Globus pallidus (tissue), 1 donor: Measurements from ENCODE around the gene RNLS.

Source experiments
- DNase-seq: peaks from one replicate; pipeline ENCODE4 v3.0.0-alpha.2; 2015; ENCODE audit warnings: low spot score

Gene RNLS

DNA sequence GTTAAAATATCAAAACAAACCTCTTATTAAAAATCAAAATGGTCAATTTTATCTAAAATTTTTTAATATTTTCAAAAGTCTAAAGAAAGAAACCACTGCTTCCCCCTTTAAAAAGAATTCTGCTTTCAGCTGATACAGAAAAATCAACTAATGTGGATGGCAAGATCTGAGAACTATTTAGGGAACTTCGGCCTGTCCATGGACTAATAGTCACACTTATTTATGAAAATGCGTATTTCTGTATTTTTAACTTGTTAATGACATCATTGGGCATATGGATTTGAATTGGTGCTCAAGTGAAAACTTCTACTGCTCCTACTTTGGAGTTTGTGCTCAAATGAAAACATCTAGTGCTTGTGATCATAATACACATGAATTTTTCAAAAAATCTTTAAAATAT lies 31.9 kb downstream of the RNLS start:
- no peak for DNase-seq

DNA sequence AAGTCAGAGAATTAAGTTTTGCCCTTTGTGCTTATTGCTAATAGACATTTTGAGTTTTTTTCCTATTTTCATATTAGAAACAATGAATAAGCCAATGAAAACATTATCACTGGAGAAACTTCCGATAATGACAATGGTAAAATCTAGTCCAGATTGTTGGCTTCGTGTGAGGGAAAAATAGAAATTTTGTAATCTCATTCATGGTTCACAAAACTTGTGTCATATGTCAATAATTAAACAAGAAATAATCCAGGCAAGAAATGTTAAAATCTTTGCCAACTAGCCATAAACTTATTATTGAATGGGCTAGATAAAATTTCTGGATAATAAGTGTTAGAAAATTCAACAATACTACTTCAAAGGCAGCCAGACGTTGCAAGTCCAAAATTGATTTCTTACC lies 36.6 kb downstream of the RNLS start:
- no peak for DNase-seq

DNA sequence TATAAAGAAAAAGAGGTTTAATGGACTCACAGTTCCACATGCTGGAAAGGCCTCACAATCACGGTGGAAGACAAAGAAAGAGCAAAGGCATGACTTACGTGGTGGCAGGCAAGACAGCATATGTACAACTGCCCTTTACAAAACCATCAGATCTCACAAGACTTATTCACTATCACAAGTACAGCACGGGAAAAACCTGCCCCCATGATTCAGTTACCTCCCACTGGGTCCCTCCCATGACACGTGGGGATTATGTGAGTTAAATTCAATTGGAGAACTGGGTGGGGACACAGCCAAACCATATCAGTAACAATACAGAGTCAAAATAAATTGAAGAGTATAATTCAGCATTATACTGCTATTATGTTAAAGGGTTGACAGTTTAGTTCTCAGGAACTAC lies 37.8 kb downstream of the RNLS start:
- no peak for DNase-seq

DNA sequence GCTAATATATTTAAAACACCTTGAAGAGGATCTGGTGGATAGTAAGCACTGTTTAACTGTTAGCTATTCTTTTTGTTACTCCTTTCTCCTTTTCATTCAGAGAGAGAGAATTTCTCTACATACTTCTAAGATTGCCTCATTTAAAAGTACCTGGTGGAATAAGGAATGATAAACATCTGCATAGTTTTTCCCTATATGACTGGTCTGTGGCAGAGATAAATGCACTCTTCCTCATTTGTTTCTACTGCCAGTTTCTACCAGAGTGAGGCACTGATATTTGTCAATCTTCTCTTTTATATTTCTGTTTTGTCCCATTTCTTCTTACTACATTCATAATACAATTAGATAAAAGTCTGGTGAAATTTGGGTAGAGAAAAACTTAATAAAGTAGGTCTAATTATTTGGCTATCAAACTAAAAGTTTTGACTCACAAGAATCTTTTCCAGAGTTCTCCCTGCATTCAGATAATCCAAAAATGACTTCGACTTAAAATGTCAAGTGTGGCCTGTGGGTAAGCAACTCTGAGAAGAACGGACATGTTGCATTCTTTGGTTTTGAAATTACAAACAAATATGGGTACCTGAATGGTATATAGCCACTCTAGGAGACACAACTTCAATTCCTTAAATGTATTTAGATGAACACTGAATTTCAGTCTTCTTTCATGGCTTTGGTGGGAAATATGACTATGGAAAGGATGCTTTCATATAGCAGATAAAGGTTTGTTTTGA lies 38.8 kb downstream of the RNLS start:
- DNase-seq = no peak

DNA sequence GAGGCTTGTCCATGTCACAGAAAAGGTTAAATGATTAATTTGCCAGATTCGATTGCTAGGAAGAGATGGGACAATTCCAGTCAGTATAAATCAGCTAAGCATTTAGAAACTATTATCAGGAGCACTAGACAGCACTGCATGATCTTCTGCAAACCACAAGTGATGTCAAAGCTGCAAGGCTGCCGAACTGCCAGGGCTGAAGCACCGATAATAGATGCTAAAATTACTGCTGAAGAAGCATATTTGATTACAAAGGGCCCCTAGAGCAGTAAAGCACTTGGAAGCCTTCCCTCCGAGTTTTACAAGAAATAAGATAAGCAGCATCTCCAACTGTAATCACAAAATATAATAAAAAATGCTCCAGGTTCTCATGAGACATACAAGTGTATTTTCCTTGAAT lies 40.6 kb downstream of the RNLS start:
- no peak for DNase-seq

DNA sequence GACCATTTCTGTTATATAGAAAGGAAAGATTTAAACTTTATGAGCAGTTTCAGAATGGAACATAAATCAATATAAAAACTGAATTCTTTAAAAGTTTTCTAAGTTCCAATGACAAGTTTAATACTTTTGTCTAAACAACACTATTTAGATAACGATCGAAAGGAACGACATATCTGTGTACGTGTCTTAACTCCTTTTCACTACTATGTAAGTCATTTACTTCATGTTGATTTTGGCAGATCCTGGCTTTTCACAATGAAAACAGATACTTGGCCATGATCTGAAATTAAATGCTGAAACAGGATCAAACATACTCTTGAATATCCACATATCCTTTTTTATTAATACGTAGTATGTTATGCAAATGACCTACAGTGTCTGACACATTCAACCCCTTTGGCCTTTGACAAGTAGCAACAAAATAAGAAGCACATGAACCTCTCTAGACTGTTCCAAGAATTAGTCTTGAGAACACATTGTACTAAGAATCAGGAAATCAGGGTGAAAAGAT lies 41.9 kb downstream of the RNLS start:
- no peak for DNase-seq

DNA sequence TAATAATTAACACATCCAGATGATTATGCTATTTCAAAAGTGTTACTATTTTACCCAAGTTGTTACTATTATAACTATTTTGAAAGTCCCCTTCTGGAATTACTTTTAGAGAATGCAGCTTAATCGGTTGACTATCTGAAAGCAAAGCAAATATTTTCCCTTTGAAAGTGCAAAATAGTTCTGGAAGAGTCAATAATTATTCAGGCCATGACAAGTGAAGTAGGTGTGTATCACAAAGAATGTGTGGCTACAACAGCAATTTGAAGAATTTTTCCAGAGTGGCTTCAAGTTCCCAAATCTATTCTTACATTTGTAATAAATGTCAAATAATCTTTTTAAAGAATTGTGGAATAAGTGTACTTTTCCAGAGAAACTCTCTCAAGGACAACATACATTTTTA lies 42.8 kb downstream of the RNLS start:
- no peak for DNase-seq

DNA sequence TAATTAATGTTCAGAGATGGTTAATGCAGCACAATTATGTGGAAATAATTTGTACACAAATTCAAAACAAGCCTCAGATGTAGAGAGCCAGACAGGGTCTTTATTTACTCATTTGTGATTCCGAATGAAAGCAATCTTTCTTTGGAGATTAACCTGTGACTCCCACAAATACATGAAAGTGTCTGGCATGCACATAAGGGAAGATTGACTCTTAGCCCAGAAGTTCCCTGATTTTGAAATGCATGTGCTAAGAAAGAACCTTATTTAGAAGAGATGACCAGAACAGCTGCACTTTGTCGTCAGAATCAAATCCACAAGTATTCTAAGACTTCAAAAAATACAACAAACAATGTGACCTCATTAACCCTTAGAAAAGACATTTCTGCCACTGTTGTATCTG lies 45.1 kb downstream of the RNLS start:
- no peak for DNase-seq

DNA sequence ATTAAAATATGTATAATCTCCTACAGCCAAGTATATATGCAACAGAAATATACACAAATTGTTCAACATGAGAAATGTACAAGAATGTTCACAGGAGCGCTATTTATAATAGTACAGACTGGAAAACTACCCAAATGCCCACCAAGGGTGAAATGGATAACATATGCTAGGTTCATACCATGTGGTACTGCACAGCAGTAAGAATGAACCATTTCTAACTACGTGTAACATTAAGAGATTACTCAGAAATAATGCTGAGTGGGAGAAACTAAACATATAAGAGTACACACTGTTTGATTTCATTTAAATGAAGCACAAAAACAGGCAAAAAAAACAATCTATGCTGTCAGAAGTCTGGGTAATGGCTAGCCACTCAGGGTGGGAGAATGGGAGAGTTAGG lies 45.8 kb downstream of the RNLS start:
- no peak for DNase-seq

DNA sequence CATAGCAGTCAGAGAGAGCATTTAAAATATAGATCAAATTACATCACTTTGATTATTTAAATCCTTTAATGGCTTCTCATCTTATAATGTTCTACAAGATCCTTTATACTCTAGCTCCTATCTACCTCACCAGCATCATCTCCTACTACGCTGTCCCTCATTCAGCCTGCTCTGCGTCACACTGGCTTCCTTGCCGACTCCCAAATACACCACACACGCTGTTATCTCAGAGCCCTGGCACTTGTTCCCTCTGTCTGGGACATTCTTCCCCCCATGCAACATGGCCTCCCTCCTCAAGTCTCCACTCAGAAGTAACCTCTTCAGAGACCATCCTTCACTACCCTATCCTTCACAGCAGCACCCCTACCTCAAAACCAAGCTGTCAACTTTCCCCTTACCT lies 46.7 kb downstream of the RNLS start:
- no peak for DNase-seq

DNA sequence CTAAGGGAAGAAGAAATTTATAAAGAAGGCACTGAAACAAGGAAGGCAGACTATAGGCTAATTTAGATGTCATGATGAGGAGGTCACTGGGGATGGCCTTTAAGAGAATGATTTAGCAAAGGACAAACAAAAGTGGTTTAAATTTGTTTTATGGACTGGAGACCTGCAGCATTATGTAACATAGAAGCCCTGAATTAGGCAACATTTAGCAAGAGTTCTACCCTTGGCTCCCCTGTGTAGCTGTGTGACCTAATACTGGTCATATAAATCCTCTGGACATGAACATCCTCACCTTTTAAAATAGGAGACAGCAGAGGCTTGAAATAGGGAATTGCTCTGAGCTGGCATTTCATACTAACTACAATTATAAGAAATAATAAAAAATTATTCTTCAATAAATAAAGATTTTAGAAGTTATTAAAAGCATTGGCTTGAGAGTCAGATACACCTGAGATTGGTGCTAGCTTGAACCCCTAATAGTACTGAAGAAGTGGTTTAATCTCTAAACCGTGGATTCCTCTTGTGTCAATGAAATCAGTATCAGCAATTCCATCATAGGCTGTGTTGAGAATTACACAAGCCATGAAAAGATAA lies 48.9 kb downstream of the RNLS start:
- DNase-seq = no peak

DNA sequence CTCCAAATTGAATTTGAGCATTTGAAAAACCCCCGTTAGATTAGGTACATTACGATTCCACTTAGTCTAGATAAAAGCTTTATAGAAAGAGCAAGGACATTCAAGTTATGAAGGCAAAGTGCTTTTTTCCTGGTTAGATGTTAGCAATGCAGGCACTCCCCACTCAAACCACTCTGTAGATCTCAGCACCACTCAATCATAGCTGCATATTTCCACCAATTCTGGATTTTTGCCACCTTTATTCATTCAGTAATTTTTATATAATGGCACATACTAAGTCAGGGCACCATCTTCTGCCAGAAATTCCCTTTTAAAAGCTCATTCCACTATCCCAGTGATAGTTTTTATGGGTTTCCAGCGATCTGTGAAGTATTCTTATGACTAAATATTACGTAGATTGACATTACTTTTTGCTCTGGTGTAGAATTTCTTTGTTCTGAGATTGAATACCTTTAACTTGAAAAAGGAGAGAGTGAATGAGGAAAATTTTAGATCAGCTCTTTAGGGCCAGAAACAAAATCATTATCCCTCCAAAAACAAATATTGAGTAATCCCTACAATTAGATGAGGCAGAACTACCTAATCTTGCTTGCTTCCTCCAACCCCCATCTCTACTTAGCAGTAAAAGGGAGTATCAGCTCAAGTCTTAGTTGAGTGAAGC lies 51.6 kb downstream of the RNLS start:
- no peak for DNase-seq

DNA sequence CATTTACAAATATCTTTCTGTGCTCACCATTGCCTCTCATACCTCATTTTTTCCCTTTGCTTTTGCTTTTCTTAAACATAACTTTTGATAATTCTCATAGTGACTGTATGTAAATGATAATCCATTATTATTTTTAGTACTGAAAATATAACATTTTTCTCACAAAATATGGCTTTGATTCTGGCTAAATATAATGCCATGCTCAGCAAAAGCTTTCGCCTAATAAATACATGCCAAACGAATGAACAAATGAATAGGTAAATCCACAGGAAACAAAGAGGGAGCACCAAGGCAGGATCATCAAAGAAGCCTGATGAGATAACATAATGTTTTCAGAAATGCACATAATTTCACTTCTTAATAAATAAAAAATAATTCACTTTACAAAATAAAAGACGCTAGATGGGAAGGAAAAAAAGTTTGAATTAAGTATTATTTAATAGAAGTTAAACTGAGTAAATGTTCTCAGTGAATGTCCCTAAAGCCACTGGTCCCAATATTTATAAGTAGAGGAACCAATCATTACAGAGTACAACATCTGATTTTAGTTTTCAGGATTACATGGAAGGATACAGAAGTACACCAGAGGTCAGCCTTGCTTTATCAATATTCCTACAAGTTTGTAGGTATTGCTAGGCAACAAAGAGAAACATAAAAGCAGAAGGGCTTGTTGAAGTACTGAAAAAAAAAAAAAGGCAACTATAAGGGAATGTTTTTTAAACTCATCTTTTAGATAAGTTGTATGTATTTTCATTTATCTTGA lies 52.3 kb downstream of the RNLS start:
- DNase-seq = no peak

DNA sequence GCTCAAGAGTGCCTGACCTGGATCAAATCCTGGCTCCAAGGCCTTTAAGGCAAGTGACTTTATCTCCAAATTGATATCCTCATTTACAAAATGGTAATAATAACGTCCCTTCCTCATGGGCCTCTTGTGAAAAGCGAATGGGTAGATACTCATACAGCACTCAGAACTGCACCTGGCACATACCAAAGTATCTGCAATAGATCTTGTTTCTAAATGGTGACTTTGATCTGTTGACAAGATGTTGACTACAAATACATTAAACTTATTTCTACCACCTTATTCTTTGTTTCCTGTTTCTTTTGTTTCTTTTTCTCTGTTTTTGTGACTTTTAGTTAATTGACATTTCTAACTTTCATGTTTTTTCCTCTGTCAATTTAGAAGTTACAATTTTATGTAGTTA lies 53.0 kb downstream of the RNLS start:
- no peak for DNase-seq

DNA sequence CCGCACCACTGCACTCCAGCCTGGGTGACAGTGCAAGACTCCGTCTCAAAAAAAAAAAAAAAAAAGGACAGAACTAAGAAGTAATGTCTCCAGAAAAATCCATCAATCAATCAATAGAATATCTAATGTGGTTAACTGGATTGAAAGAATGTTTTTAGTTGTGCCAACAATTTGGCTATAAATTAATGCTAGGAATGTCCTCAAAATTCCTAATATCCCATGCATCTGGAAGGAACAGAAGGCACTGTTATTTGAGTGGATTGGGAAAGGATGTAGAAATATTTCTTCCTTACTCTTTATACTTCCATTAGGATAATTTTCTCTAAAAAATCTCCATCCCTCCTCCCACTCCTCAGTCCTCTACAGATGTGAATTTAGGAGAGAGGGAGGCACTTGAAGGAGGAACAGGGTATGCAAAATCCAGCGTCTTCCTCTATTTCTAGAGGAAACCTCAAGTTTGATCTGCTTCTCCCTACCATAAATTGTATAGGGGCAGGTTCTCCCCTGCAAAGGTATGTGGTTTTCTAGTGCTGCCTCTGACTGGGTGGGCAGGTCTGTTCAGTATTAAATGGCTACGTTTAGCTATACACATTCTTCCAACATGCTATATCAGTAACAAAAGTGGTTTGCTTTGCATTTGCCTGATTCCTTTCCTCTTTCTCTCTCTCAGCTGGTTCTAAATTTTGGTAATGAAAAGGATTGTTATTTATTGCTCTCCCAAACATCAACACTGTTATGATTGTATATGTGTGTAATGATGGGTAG lies 54.1 kb downstream of the RNLS start:
- DNase-seq = no peak

DNA sequence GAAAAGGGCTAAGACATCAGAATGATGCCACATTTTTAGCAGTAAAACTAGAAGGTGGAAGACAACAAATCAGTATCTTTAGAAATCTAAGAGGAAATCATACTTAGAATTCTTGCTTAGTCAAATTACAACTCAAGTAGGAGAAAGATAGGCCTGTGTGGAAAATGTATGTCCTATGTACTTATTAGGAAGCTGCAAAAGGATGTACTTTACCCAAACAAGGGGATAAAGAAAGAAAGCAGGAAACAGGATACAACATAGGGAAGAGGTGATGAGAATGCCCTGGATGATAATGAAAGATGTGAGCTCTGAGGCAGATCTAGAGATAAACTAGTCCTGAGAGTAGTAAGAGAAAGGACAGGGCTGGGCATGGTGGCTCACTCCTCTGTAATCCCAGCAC lies 54.9 kb downstream of the RNLS start:
- no peak for DNase-seq

DNA sequence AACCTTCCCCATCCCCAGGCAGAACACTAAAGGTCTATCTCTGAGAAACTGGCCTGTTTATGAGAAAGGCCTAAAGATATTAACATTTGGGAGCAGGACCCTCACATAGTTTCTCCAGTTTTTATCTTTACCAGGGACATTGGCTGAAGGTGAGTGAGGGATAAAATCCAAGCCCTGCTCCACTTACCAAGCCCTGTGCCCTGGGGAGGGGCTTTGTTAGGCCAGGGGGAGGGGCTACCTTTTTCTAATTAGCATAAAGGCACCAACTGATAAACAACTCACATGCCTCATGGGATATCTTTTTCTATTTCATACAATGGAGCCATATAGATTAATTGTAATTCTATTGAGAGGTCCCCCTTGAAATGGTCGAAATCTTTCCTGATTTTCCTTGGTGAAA lies 55.9 kb downstream of the RNLS start:
- DNase-seq = no peak

DNA sequence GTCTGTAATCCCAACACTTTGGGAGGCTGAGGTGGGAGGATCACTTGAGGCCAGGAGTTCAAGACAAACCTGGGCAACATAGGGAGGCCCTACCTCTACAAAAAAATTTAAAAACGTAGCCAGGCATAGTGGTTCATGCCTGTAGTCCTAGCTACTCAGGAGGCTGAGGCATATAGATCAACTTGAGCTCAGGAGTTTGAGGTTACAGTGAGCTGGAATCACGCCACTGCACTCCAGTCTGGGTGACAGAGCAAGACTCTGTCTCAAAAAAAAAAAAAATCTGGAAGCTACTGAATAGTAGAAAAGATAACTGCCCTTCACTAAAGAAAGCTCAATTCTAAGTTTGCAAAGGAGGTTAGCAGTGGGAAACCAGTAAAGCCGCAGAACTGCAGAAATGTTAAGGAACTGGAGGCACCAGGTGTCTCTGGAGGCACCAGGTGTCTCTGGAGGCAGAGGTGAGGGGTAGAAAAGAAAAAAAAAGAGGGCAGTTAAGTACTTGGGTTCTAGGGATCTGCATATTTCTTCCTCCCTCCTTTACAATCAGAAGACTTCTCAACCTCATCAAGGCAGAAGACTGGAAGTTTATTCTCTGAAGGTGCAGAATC lies 56.5 kb downstream of the RNLS start:
- no peak for DNase-seq

DNA sequence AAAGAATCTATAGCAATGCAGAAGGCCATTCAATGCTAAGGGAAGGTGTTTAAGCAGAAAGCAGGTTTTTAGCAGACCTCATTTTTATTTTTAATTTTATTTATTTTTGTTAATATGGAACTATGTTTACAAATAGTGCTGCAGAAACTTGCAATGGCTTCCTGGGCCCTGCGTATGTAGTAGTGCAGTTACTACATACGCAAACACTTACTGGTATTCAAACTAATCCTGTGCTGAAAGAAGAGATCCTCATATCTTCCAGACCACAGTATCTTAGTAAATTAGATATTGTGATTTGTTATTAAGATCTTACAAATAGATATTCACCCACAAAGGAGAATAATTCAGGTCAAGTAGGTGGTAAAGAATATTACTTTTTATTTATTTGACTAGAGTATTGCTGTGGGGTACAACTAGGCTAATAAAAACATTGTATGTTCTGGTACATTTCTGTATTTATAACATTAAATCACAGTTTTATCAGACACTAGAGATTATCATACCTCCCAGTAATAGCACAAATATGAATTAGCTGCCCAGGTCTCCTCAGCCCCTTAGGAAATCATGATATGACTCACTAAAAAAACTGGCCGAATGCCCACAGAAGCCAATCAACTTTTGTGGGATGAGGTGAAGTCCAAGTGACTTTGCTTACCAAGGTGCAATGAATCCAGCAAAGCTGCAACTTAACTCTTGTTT lies 57.6 kb downstream of the RNLS start:
- no peak for DNase-seq

DNA sequence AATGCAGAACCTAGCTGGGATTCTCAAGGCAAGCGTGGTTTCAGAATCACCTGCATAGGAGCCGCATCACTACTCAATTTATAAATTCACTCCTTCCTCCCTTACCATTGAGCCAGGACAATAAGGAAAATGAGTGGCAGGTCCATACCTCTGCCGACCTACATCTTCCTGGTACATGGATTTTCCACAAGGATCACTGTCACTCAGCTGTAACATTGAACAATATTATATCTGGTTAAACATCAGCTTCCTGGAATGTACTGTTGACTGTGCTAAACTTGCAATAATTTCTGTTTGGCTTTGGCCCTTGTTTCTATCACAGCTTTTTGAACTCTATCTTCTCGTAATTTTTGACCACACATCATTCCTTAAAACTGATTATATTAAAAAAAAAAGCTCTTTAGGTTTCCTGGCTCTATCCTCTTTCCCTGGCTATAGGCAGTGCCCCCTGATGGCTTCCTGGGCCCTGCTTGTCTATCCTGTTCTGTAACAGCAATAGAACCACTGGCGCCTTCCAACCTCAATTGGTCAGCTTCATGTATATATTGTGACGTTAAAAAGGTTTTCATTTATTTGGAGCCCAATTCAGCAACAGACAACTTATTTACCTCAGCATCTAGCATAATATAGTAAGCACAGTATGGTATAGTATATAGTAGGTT lies 59.2 kb downstream of the RNLS start:
- DNase-seq = no peak
